Activated T-cell treated with anti-CD3 and anti-CD28 coated beads, Interleukin-2, amount 50 U/mL, for 72 hours (primary cell): Measurements from ENCODE around the gene ZNF837. TPM values are rescaled to one million over a fixed set of nuclear protein-coding genes. Genes with fewer than 3 reads are reported as not detected.

Experiments used
- ATAC-seq, 2 donors: fragments of 150-1000 bp; cut with Tn5 transposase; replicated peaks in 1 of 2; 2 replicates each; pipeline ENCODE4 v1.10.0; 2021; ENCODE audit warnings: moderate library complexity in 2 of 2, mild to moderate bottlenecking in 1 of 2
- DNase-seq, 2 donors: peaks; one replicate each; pipeline ENCODE4 v3.0.0; 2021 to 2022; ENCODE audit warnings: mixed read lengths in 1 of 2
- H3K27ac Mint-ChIP-seq: one replicate; pipeline ENCODE4 v1.8.0; 2022; ENCODE audit warnings: mild to moderate bottlenecking, moderate library complexity, mixed read lengths
- H3K27me3 Mint-ChIP-seq: one replicate; pipeline ENCODE4 v1.8.0; 2022; ENCODE audit warnings: low read depth, mixed read lengths
- H3K36me3 Mint-ChIP-seq, 2 donors: one replicate each; pipeline ENCODE4 v1.8.0; 2022; ENCODE audit warnings: mixed read lengths in 2 of 2, mild to moderate bottlenecking in 1 of 2; ENCODE audit not compliant: insufficient read depth in 2 of 2
- H3K4me1 Mint-ChIP-seq: one replicate; pipeline ENCODE4 v1.8.0; 2022; ENCODE audit warnings: low read depth, mixed read lengths
- H3K4me3 Mint-ChIP-seq, 2 donors: one replicate each; pipeline ENCODE4 v1.8.0; 2022; ENCODE audit warnings: mild to moderate bottlenecking in 2 of 2, mixed read lengths in 2 of 2, moderate library complexity in 2 of 2
- H3K9me3 Mint-ChIP-seq, 2 donors: one replicate each; pipeline ENCODE4 v1.8.0; 2022; ENCODE audit warnings: mixed read lengths in 2 of 2
- total RNA-seq, 2 donors: library from RNA; stranded (reverse); gene quantifications; one replicate each; pipeline ENCODE4 v1.2.3, GENCODE V29; 2022

Gene ZNF837
- total RNA-seq, 2 donors from 2014 or later: 2.3 to 3.0 TPM

- Mint-ChIP-seq H3K4me3 (peak overlapping the region; percentile 96 to 98), H3K27me3 (no peaks in the 10 kb centered on the region), H3K9me3 (no peaks in the 10 kb centered on the region), H3K4me1 (peaks cover 39% of the 10 kb centered on the region), H3K27ac (peak overlapping the region; percentile 88), H3K36me3 (peaks cover 4 to 18% of the 10 kb centered on the region in 2 donors)
- ATAC-seq: peak; percentile 97
- peak; percentile 77 to 87 for DNase-seq
These were observed 33.6 kb downstream of the ZNF837 start for GRCh38 chr19:58346961-58347929.

DNA sequence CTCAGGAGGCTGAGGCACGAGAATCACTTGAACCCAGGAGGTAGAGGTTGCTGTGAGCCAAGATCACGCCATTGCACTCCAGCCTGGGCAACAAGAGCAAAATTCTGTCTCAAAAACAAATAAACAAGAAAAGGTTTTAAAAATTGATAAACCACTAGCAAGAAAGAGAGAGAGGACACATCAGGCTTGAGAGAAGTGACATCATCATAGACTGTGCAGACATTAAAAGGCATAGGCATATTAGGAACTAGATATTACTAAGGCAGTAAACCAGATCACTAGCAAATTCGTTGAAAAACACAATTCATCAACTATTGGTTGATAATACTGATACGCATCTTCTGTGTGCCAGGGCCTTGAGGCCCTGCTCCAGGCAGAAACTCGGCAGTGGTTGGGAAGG is 35.3 kb downstream of the ZNF837 start:
- Mint-ChIP-seq H3K4me3 (peak overlapping the region; percentile 96 to 98), H3K27ac (peak overlapping the region; percentile 8), H3K9me3 (no peaks in the 10 kb centered on the region), H3K27me3 (no peaks in the 10 kb centered on the region), H3K36me3 (peaks cover 6 to 24% of the 10 kb centered on the region in 2 donors), H3K4me1 (peaks cover 39% of the 10 kb centered on the region)
- DNase-seq (no peak), ATAC-seq (no peak)

DNA sequence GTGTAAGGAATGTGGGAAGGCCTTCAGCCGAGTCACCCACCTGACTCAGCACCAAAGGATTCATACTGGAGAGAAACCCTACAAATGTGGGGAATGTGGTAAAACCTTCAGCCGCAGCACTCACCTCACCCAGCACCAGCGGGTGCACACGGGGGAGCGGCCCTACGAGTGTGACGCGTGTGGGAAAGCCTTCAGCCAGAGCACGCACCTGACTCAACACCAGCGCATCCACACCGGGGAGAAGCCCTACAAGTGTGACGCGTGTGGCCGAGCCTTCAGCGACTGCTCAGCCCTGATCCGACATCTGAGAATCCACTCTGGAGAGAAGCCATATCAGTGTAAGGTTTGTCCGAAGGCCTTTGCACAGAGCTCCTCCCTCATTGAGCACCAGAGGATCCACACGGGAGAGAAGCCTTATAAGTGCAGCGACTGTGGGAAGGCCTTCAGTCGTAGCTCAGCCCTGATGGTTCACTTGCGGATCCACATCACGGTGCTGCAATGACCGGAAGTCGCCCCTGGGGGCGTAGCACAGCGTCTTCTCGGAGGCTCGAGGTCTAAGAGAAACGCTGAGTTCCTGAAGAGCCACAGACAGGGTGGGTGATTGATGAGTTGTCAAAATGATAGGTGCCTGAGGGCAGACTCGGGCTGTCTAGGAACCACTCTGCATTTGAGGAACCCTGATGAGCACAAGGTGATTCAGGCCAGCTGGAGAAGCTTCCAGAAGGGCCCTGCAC is 41.8 kb downstream of the ZNF837 start:
- no peak for DNase-seq
- no peak overlapping the region for H3K27ac Mint-ChIP-seq
- H3K4me3 Mint-ChIP-seq: no peak overlapping the region
- H3K36me3 Mint-ChIP-seq: peaks cover 19 to 21% of the 10 kb centered on the region in 2 donors
- H3K4me1 Mint-ChIP-seq: peaks cover 6% of the 10 kb centered on the region
- H3K27me3 Mint-ChIP-seq: no peaks in the 10 kb centered on the region
- no peaks in the 10 kb centered on the region for H3K9me3 Mint-ChIP-seq
- no peak for ATAC-seq

DNA sequence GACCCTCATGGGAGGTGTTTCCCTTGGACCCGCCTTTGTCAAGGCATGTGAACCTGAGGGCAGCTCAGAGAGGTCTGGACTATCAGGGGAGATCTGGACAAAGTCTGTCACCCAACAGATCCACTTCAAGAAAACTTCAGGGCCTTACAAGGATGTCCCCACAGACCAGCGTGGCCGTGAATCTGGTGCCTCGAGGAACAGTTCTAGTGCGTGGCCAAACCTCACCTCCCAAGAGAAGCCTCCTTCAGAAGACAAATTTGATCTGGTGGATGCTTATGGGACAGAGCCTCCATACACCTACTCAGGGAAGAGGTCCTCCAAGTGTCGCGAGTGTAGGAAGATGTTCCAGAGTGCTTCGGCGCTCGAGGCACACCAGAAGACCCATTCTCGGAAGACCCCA is 42.5 kb downstream of the ZNF837 start:
- ATAC-seq (no peak), DNase-seq (no peak)
- peaks cover 6% of the 10 kb centered on the region for H3K4me1 Mint-ChIP-seq
- no peaks in the 10 kb centered on the region for H3K27me3 Mint-ChIP-seq
- peaks cover 18 to 21% of the 10 kb centered on the region in 2 donors for H3K36me3 Mint-ChIP-seq
- H3K27ac Mint-ChIP-seq: no peak overlapping the region
- no peaks in the 10 kb centered on the region for H3K9me3 Mint-ChIP-seq
- no peak overlapping the region for H3K4me3 Mint-ChIP-seq

GRCh38 chr19:58336820-58337219 is 44.0 kb downstream of the ZNF837 start:
- Mint-ChIP-seq H3K27ac (no peak overlapping the region), H3K36me3 (peaks cover 17 to 18% of the 10 kb centered on the region in 2 donors), H3K4me3 (no peak overlapping the region), H3K27me3 (no peaks in the 10 kb centered on the region), H3K4me1 (peaks cover 6% of the 10 kb centered on the region), H3K9me3 (no peaks in the 10 kb centered on the region)
- ATAC-seq: no peak
- DNase-seq: no peak

GRCh38 chr19:58336216-58336615 is 44.6 kb downstream of the ZNF837 start:
- H3K4me3 Mint-ChIP-seq: no peak overlapping the region
- peaks cover 16 to 17% of the 10 kb centered on the region in 2 donors for H3K36me3 Mint-ChIP-seq
- no peaks in the 10 kb centered on the region for H3K27me3 Mint-ChIP-seq
- peaks cover 6% of the 10 kb centered on the region for H3K4me1 Mint-ChIP-seq
- H3K27ac Mint-ChIP-seq: no peak overlapping the region
- no peaks in the 10 kb centered on the region for H3K9me3 Mint-ChIP-seq
- no peak for ATAC-seq
- no peak for DNase-seq

DNA sequence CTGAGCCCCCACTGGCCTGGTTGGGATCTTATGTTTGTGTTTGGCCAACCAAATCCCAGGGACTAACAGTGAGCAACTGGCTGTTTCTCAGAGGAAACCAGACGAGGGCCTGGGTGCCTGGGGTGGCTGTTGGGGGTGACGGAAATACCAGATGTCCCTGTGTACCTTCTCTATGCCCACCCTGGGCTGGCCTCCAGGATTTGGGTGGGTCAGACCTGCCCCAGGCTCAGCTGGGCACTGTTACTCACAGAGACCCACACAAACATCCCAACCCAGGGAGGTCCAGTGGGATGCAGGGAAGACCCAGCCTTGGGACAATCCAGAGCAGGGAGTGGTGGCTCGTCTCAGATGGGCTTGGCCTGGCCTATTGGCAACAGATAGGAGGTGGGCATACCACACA is 45.2 kb downstream of the ZNF837 start:
- DNase-seq (no peak), ATAC-seq (no peak)
- Mint-ChIP-seq H3K4me1 (peaks cover 6% of the 10 kb centered on the region), H3K27me3 (no peaks in the 10 kb centered on the region), H3K36me3 (peaks cover 15% of the 10 kb centered on the region in 2 donors), H3K9me3 (no peaks in the 10 kb centered on the region), H3K27ac (no peak overlapping the region), H3K4me3 (no peak overlapping the region)

- no peak overlapping the region for H3K4me3 Mint-ChIP-seq
- no peak overlapping the region for H3K27ac Mint-ChIP-seq
- H3K27me3 Mint-ChIP-seq: no peaks in the 10 kb centered on the region
- no peaks in the 10 kb centered on the region for H3K9me3 Mint-ChIP-seq
- no peak for ATAC-seq
- H3K4me1 Mint-ChIP-seq: peaks cover 2% of the 10 kb centered on the region
- no peak for DNase-seq
- H3K36me3 Mint-ChIP-seq: peaks cover 9 to 13% of the 10 kb centered on the region in 2 donors
These were observed 46.1 kb downstream of the ZNF837 start for GRCh38 chr19:58334691-58335249.

DNA sequence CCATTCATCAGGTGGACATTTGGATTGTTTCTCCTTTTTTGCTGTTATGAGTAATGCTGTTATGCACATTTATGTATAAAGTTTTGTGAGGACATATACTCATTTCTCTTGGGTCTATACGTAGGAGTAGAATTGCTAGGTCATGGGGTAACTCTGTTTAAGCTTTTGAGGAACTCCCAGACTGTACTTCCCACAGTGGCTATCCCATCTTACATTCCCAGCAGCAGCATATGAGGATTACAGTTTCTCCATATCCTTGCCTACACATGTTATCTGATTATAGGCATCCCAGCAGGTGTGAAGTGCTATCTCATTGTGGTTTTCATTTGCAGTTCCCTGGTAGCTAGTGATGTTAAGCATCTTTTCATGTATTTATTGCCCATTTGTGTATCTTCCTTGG is 48.1 kb downstream of the ZNF837 start:
- Mint-ChIP-seq H3K9me3 (no peaks in the 10 kb centered on the region), H3K27ac (no peak overlapping the region), H3K27me3 (no peaks in the 10 kb centered on the region), H3K36me3 (peaks cover 1 to 2% of the 10 kb centered on the region in 2 donors), H3K4me3 (no peak overlapping the region), H3K4me1 (no peaks in the 10 kb centered on the region)
- DNase-seq (no peak), ATAC-seq (no peak)

- ATAC-seq (no peak), DNase-seq (no peak)
- Mint-ChIP-seq H3K4me1 (no peaks in the 10 kb centered on the region), H3K27me3 (no peaks in the 10 kb centered on the region), H3K36me3 (peaks cover 1 to 2% of the 10 kb centered on the region in 2 donors), H3K4me3 (no peak overlapping the region), H3K9me3 (no peaks in the 10 kb centered on the region), H3K27ac (no peak overlapping the region)
These were observed 50.4 kb downstream of the ZNF837 start for GRCh38 chr19:58330458-58330857.

DNA sequence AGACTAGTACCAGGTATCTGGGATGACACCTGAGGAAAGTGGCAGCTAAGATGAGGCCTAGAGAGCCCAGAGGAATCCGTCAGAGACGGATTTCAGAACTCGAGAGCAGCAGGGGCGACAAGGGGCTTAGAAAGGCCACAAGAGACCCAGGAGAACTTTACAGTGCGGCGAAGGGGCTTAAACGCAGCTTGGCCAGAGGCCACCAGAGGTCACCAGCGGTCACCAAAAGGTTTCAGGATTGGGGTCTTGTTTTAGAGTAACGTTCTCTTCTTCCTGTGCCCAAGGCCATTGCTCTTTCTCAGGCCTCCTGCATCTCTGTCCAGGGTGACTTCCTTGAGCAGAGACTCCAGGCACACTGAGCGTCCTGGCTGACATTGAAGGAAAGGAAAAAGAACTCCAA is 51.8 kb downstream of the ZNF837 start:
- ATAC-seq: no peak
- Mint-ChIP-seq H3K27ac (no peak overlapping the region), H3K36me3 (no peaks in the 10 kb centered on the region), H3K27me3 (no peaks in the 10 kb centered on the region), H3K9me3 (no peaks in the 10 kb centered on the region), H3K4me3 (no peak overlapping the region), H3K4me1 (no peaks in the 10 kb centered on the region)
- peak; percentile 23 to 35 for DNase-seq

- ATAC-seq (peak; percentile 87 to 89), DNase-seq (peak; percentile 91 to 93)
- Mint-ChIP-seq H3K27ac (no peak within 1 kb of the TSS), H3K4me1 (no peaks in the 10 kb centered on the region), H3K9me3 (no peaks in the 10 kb centered on the region), H3K36me3 (peaks cover 0 to under 1% of the 10 kb centered on the region in 2 donors), H3K4me3 (no peak within 1 kb of the TSS), H3K27me3 (no peaks in the 10 kb centered on the region)
These were observed 53.7 kb downstream of the ZNF837 start, which contains the start of gene ZSCAN22 for GRCh38 chr19:58326914-58327726. Gene ZSCAN22 (plus strand): TSS chr19:58326994. CDS start chr19:58334803, 7,809 bp downstream.
